Measurements from ENCODE around the gene DUSP22.

Gene DUSP22

DNA sequence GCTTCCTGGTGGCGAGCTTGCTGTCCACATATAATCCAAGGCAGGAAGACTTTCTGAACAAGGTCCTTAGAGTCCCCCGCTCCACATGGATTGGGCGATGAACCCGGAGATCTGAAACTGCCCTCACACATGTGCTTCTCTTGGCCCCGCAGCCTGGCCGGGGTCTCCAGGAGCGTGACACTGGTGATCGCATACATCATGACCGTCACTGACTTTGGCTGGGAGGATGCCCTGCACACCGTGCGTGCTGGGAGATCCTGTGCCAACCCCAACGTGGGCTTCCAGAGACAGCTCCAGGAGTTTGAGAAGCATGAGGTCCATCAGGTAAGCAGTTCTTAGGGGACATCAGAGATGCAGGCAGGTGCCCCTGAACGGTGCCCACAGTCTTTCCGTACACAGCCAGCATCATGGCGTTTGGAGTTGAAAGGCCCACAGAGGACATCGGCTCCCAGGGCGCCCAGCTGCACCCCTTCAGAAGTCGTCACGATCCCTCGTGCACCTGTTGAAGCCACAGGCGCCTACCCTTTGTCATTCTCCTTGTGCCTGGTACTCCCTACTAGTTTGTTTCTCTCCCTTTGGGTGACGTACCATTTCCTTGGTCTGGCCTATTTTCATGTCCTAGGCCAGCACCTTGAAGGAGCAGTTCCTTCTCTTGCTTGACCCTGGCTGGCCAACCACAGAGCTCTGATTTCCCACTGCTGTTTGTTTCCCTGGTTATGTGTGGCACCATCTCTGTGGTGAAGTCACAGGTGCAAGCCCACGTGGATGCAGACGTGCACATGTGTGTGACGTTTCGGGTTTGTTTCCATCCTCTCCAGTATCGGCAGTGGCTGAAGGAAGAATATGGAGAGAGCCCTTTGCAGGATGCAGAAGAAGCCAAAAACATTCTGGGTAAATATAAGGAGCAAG lies 55.9 kb downstream of the DUSP22 start:
- no peaks in the 10 kb centered on the region for H3K27me3 ChIP-seq

DNA sequence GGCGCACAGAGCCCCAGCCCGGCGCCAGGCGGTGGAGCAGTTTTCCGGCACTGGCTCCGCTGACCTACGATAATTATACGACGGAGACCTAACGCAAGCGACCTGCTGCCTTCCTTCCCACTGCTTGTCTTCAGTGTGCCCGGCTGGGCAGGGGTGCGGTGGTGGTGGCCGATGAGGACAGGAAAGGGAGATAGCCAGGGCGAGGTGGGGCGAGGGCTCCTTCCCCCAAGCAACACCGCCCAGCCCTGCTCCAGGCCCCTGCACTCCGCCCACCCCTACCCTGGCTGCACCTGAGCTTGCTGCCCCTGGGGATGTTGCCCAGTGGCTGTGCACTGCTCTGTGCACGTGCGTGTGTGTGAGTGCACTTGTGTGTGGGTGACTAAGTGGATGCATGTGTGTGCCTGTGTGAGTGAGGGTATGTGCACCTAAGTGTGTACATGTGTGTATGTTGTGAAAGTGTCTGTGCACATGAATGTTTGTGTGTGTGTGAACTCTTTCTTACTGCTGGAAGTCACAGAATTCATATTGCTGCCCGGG lies 56.6 kb downstream of the DUSP22 start:
- no peaks in the 10 kb centered on the region for H3K27me3 ChIP-seq
- H4K20me1 ChIP-seq, result no peaks in the 10 kb centered on the region
- no peak overlapping the region for H3K4me3 ChIP-seq
- peaks cover 51% of the 10 kb centered on the region for H3K36me3 ChIP-seq
- no peak overlapping the region for H3K9ac ChIP-seq
- H3K4me1 ChIP-seq, result 0 out of 2 replicates have a peak, but pooled peaks cover 3% of the 10 kb centered on the region
- H3K9me3 ChIP-seq, result no peaks in the 10 kb centered on the region
- no peak for TF ChIP-seq Cebpa-rat (IDR thresholded peaks at IDR 0.05)
- no peak overlapping the region for H3K27ac ChIP-seq
- no peak overlapping the region for H3K4me2 ChIP-seq

More for the DNA sequence above, 55.9 kb downstream of the DUSP22 start:
- Histone ChIP-seq H3K4me2 (no peak overlapping the region), H3K9me3 (no peaks in the 10 kb centered on the region), H3K4me1 (0 out of 2 replicates have a peak, but pooled peaks cover 2% of the 10 kb centered on the region), H3K4me3 (no peak overlapping the region), H3K9ac (no peak overlapping the region), H3K27ac (no peak overlapping the region), H4K20me1 (no peaks in the 10 kb centered on the region), H3K36me3 (peaks cover 51% of the 10 kb centered on the region)
- TF ChIP-seq Cebpa-rat (IDR thresholded peaks at IDR 0.05), result no peak

DNA sequence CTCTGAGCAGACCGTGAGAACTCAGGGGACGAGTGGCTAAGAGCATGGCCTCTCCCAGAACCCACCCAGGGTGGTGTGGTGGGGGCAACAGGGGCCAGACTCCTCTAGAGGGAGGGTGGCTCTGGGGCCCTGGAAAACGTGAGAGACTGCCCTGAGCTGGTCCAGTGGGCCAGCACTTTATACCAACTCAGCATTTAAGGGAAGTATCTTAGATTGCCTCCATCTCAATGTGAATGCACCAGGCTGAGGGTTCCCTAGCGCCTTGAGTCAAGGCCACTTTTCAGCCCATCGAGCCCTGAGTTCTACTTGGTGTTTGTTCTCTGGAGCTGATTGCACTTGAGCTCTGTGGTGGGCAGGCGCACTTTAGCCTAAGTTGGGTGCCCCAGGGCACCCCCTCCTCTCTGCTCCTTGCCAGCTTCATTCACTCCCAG lies 57.2 kb downstream of the DUSP22 start:
- H4K20me1 ChIP-seq, result no peaks in the 10 kb centered on the region
- H3K9ac ChIP-seq, result no peak overlapping the region
- TF ChIP-seq Cebpa-rat (IDR thresholded peaks at IDR 0.05), result no peak
- H3K4me3 ChIP-seq, result no peak overlapping the region
- no peaks in the 10 kb centered on the region for H3K27me3 ChIP-seq
- H3K4me1 ChIP-seq, result 0 out of 2 replicates have a peak, but pooled peaks cover 3% of the 10 kb centered on the region
- peaks cover 51% of the 10 kb centered on the region for H3K36me3 ChIP-seq
- no peaks in the 10 kb centered on the region for H3K9me3 ChIP-seq
- no peak overlapping the region for H3K27ac ChIP-seq
- H3K4me2 ChIP-seq, result no peak overlapping the region

DNA sequence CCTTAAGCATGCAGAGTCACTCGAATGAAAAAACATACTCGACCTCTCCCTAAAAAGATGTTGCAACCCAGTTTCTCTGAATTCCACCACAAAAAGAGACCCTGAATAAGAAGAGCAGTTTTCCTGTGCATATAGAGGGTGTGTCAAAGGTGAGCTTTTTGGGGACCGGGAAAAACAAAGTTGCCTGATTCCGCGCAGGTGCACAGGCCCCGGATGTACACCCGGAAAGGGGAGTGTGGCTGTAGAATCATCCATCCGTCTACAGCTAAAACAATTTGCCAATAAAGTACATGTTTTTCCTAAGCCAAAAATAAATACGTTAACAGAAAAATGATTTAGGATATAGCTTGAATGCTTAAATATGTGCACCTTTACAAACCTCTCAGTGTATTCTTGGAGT lies 58.1 kb downstream of the DUSP22 start:
- Histone ChIP-seq H3K9me3 (no peaks in the 10 kb centered on the region), H3K27ac (no peak overlapping the region), H3K27me3 (no peaks in the 10 kb centered on the region), H3K36me3 (peaks cover 51% of the 10 kb centered on the region), H4K20me1 (no peaks in the 10 kb centered on the region), H3K4me1 (0 out of 2 replicates have a peak, but pooled peaks cover 3% of the 10 kb centered on the region), H3K9ac (no peak overlapping the region), H3K4me3 (no peak overlapping the region), H3K4me2 (no peak overlapping the region)
- no peak for TF ChIP-seq Cebpa-rat (IDR thresholded peaks at IDR 0.05)

DNA sequence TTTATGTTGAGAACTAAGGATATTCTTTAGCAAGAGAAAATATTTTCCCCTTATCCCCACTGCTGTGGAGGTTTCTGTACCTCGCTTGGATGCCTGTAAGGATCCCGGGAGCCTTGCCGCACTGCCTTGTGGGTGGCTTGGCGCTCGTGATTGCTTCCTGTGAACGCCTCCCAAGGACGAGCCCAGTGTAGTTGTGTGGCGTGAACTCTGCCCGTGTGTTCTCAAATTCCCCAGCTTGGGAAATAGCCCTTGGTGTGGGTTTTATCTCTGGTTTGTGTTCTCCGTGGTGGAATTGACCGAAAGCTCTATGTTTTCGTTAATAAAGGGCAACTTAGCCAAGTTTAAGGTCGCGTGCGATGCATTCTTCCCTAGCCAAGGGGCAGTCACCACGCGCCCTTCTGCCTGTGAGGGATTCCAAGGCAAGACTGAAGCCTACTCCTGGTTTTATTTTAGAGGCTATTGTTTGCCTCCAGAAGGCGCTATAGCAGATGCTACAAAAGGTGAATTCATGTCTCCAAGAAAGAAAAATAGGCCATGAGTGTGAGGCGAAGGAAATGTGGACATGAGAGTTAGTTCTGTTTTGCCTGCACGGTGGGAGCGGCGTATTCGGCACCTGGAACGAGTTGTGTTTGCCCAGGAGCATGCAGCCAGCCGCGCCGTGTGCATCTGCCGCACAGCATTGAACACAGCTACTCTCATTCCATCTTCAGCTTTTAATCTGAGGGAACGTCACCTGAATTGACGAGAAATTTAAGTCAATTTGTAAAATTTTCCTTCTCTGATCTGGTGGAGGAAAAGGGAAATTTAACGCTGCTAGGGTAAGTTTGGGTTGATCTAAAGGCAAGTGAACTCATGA lies 59.0 kb downstream of the DUSP22 start:
- peaks cover 46% of the 10 kb centered on the region for H3K36me3 ChIP-seq
- no peak overlapping the region for H3K27ac ChIP-seq
- H3K4me2 ChIP-seq, result no peak overlapping the region
- no peak overlapping the region for H3K4me3 ChIP-seq
- H3K27me3 ChIP-seq, result no peaks in the 10 kb centered on the region
- H3K9ac ChIP-seq, result no peak overlapping the region
- no peak for TF ChIP-seq Cebpa-rat (IDR thresholded peaks at IDR 0.05)
- 0 out of 2 replicates have a peak, but pooled peaks cover 3% of the 10 kb centered on the region for H3K4me1 ChIP-seq
- H3K9me3 ChIP-seq, result no peaks in the 10 kb centered on the region
- no peaks in the 10 kb centered on the region for H4K20me1 ChIP-seq

DNA sequence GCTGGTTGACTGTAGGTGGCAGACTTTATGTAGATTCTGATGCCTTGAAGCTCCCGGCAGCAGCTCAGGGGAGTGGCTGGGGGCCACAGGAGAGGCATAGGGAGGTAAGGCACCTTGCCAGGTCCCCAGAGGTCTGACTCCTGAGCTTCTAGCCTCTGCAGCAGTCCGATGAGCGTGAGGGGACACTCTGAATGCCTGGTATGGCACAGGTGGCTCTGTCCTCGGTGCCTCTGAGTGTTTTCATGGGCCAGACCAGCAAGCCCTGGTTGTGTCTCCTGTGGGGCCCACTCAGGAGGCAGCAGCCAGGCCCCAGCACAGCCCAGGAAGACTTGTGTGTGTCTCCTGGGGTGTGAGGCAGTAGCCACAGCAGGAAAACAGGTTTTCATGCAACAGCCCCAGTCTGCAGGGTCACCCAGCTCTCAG lies 59.6 kb downstream of the DUSP22 start:
- no peak overlapping the region for H3K27ac ChIP-seq
- H4K20me1 ChIP-seq, result no peaks in the 10 kb centered on the region
- H3K4me1 ChIP-seq, result 0 out of 2 replicates have a peak, but pooled peaks cover 3% of the 10 kb centered on the region
- H3K36me3 ChIP-seq, result peaks cover 40% of the 10 kb centered on the region
- H3K27me3 ChIP-seq, result no peaks in the 10 kb centered on the region
- H3K9ac ChIP-seq, result no peak overlapping the region
- no peak for TF ChIP-seq Cebpa-rat (IDR thresholded peaks at IDR 0.05)
- H3K4me3 ChIP-seq, result no peak overlapping the region
- H3K9me3 ChIP-seq, result no peaks in the 10 kb centered on the region
- no peak overlapping the region for H3K4me2 ChIP-seq

DNA sequence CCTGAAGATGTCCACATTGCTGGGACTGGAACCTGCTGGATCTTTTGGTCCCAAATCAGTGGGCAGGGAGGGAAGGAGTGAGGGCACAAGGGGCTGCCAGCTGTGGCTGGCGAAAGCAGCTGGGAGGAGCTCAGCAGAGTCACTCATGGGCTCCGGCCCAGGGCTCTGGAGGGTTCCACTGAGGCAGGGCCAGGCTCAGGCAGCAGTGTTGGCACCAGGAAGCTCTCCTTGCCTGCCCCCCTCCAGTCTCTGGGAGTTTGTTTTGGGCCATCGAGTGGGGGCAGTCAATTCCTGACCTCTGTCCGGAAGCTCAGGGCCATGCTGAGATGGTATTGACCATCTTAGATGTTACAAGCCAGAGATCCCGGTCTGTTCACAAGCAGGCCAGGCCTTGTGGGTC lies 60.2 kb downstream of the DUSP22 start:
- Histone ChIP-seq H3K4me2 (no peak overlapping the region), H3K9me3 (no peaks in the 10 kb centered on the region), H4K20me1 (no peaks in the 10 kb centered on the region), H3K4me3 (no peak overlapping the region), H3K9ac (no peak overlapping the region), H3K36me3 (peaks cover 35% of the 10 kb centered on the region), H3K27ac (no peak overlapping the region), H3K27me3 (no peaks in the 10 kb centered on the region), H3K4me1 (0 out of 2 replicates have a peak, but pooled peaks cover 3% of the 10 kb centered on the region)
- no peak for TF ChIP-seq Cebpa-rat (IDR thresholded peaks at IDR 0.05)

DNA sequence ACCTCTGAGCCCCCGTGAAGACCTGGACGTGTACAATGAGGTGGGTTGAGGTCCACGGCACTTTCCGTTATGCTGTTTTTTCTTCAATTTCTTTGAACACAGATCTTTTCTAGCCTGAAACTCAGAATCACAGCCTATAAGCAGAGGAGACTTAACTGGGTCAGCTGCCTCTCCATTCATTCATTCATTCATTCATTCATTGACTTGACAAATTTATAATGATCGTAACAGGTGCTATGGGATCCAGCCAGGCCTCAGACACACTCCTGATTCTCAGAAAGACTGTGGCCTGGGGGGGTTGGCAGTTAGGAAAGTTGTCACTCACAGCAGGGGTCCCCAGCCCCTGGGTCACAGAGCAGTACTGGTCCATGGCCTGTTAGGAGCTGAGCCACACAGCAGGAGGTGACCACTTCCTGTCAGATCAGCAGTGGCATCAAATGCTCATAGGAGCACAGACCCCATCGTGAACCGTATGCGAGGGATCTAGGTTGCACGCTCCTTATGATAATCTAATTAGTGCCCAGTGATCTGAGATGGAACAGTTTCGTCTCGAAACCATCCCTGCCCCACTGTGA lies 60.7 kb downstream of the DUSP22 start:
- H3K36me3 ChIP-seq, result peaks cover 29% of the 10 kb centered on the region
- no peak overlapping the region for H3K27ac ChIP-seq
- no peak overlapping the region for H3K9ac ChIP-seq
- H4K20me1 ChIP-seq, result no peaks in the 10 kb centered on the region
- 0 out of 2 replicates have a peak, but pooled peaks cover 3% of the 10 kb centered on the region for H3K4me1 ChIP-seq
- H3K27me3 ChIP-seq, result no peaks in the 10 kb centered on the region
- no peak overlapping the region for H3K4me2 ChIP-seq
- no peaks in the 10 kb centered on the region for H3K9me3 ChIP-seq
- TF ChIP-seq Cebpa-rat (IDR thresholded peaks at IDR 0.05), result no peak
- no peak overlapping the region for H3K4me3 ChIP-seq

Measured in BLaER1 (cell line).